MM.1S (cell line): ENCODE measurements around the gene MORN5.

Source experiments
- DNase-seq: peaks from one replicate; pipeline ENCODE4 v3.0.0-alpha.2; 2015
- H2AFZ ChIP-seq: fragments of 300-600 bp; sonication (generic); 2 replicates; pipeline ENCODE4 v1.6.0; 2016; ENCODE audit warnings: antibody characterized with exemption, low read length
- H3F3A ChIP-seq: fragments of 300-600 bp; sonication (generic); 2 replicates; pipeline ENCODE4 v1.6.1; 2016; ENCODE audit warnings: mild to moderate bottlenecking, antibody characterized with exemption, low read length, moderate library complexity, mixed read lengths; ENCODE audit not compliant: insufficient read depth
- H3K27ac ChIP-seq: fragments of 300-600 bp; sonication (generic); 2 replicates; pipeline ENCODE4 v1.5.1; 2016; ENCODE audit warnings: mild to moderate bottlenecking, low read length
- H3K27me3 ChIP-seq: fragments of 300-600 bp; sonication (generic); replicated peaks from 2 replicates; pipeline ENCODE4 v1.6.0; 2016; ENCODE audit warnings: low read length; ENCODE audit not compliant: insufficient read depth
- H3K36me3 ChIP-seq: fragments of 300-600 bp; sonication (generic); replicated peaks from 2 replicates; pipeline ENCODE4 v1.6.1; 2016; ENCODE audit warnings: mild to moderate bottlenecking, low read length, mixed read lengths; ENCODE audit not compliant: insufficient read depth
- H3K4me1 ChIP-seq: fragments of 300-600 bp; sonication (generic); 2 replicates; pipeline ENCODE4 v1.6.1; 2016; ENCODE audit warnings: low read length, mixed read lengths
- H3K4me2 ChIP-seq: fragments of 300-600 bp; sonication (generic); 2 replicates; pipeline ENCODE4 v1.6.0; 2016; ENCODE audit warnings: low read depth, low read length
- H3K4me3 ChIP-seq: fragments of 300-600 bp; sonication (generic); 2 replicates; pipeline ENCODE4 v1.5.1; 2016; ENCODE audit warnings: low read length, mixed read lengths
- H3K79me2 ChIP-seq: fragments of 300-600 bp; sonication (generic); 2 replicates; pipeline ENCODE4 v1.6.1; 2016; ENCODE audit warnings: mixed run types, low read length, mixed read lengths
- H3K9ac ChIP-seq: fragments of 300-600 bp; sonication (generic); 2 replicates; pipeline ENCODE4 v1.6.1; 2016; ENCODE audit warnings: low read length, mixed read lengths
- H3K9me2 ChIP-seq: fragments of 300-600 bp; sonication (generic); replicated peaks from 2 replicates; pipeline ENCODE4 v1.6.1; 2016; ENCODE audit warnings: mild to moderate bottlenecking, low read length, mixed read lengths; ENCODE audit not compliant: insufficient read depth
- H3K9me3 ChIP-seq: fragments of 300-600 bp; sonication (generic); replicated peaks from 2 replicates; pipeline ENCODE4 v1.6.1; 2016; ENCODE audit warnings: mild to moderate bottlenecking, low read length, mixed read lengths; ENCODE audit not compliant: insufficient read depth
- H4K20me1 ChIP-seq: fragments of 300-600 bp; sonication (generic); 2 replicates; pipeline ENCODE4 v1.6.1; 2016; ENCODE audit warnings: mild to moderate bottlenecking, low read length, moderate library complexity, mixed read lengths; ENCODE audit not compliant: insufficient read depth
- EZH2 ChIP-seq: fragments of 300-600 bp; sonication (generic); optimal IDR thresholded peaks from 2 replicates; pipeline ENCODE3; 2017; ENCODE audit warnings: low read depth, mild to moderate bottlenecking, antibody characterized with exemption, low read length, mixed read lengths
- EZH2phosphoT487 ChIP-seq: fragments of 300-600 bp; sonication (generic); IDR thresholded peaks from 2 replicates; pipeline ENCODE4 v1.6.1; 2018; ENCODE audit warnings: antibody characterized with exemption, low read length
- TF ChIP-seq, protein P1 (sequence below): fragments of 300-600 bp; sonication (generic); IDR thresholded peaks from 2 replicates; pipeline ENCODE4 v1.5.1; 2016; ENCODE audit warnings: antibody characterized with exemption, low read length, mixed read lengths

Gene MORN5

DNA sequence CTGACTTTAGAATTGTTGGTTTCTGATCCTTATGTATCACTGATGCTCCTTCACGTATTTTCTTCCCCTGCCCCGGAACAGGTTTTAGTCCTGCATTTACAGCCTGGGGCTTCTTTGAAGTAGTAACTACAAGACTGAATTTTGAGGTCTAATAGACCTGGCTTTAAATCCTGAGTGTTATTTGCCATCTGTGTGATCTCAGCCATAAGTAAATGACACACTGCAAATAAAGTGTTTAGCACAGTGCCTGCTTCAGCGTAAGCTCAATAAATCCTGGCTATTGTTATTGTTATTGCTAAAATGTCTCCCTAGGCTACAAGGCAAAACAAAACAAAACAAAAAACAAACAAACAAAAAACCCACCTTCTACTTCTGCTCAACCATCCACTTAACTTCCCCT lies 84.6 kb downstream of the MORN5 start:
- Histone ChIP-seq H3K4me2 (no peak overlapping the region), H4K20me1 (no peaks in the 10 kb centered on the region), H3K4me3 (no peak overlapping the region), H3K27ac (no peak overlapping the region), H3K27me3 (no peaks in the 10 kb centered on the region), H3K36me3 (peaks cover 7% of the 10 kb centered on the region; the same call in 1 of the 2 replicates), H2AFZ (no peak overlapping the region), H3F3A (no peaks in the 10 kb centered on the region), H3K9me3 (no peaks in the 10 kb centered on the region), H3K79me2 (no peaks in the 10 kb centered on the region), H3K4me1 (no peaks in the 10 kb centered on the region), H3K9me2 (no peaks in the 10 kb centered on the region), H3K9ac (no peak overlapping the region)
- TF ChIP-seq, protein P1, sequence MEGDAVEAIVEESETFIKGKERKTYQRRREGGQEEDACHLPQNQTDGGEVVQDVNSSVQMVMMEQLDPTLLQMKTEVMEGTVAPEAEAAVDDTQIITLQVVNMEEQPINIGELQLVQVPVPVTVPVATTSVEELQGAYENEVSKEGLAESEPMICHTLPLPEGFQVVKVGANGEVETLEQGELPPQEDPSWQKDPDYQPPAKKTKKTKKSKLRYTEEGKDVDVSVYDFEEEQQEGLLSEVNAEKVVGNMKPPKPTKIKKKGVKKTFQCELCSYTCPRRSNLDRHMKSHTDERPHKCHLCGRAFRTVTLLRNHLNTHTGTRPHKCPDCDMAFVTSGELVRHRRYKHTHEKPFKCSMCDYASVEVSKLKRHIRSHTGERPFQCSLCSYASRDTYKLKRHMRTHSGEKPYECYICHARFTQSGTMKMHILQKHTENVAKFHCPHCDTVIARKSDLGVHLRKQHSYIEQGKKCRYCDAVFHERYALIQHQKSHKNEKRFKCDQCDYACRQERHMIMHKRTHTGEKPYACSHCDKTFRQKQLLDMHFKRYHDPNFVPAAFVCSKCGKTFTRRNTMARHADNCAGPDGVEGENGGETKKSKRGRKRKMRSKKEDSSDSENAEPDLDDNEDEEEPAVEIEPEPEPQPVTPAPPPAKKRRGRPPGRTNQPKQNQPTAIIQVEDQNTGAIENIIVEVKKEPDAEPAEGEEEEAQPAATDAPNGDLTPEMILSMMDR, result no peak
- TF ChIP-seq EZH2 (no peak), EZH2phosphoT487 (no peak)
- no peak for DNase-seq

DNA sequence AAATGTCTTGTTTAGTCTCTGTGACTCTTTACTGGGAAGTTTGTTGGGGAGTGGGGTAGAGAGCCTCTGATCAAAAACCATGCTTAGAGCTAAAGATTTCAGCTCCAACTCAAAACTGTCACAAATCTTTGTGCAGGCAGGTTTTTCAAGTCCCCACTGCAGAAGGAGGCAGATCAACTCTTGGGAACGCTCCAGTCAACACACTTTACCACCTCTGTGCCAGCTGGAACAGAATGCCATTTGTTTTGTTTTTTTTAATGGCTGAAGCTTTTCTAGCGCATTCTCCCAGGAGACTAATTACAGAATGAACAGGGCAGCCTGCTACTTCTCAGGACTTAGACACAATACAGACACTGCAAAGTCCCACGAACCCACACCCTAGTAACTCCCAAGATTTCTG lies 87.0 kb downstream of the MORN5 start:
- Histone ChIP-seq H4K20me1 (no peaks in the 10 kb centered on the region), H3K36me3 (peaks cover 7% of the 10 kb centered on the region), H3F3A (no peaks in the 10 kb centered on the region)

DNA sequence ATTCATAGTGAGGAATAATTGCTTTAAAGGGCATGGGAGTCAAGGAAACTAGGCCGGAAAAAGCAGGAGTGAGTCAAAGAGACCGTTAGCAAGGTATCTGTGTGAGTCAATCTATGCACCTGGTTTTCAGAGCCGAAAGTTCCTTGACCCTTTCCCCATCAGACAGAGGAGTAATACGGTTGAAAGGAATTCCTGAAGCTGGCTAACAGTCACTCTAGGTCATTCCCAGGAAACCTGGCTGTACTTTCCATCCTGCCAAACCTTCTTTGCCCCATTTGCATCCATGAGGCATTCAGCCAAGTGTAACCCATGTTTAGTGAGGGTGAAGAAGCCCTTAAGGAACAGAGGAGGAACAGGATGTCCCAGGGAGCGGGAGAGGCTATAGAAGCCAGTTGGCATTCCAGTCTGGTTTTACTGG lies 88.7 kb downstream of the MORN5 start:
- no peak for DNase-seq
- Histone ChIP-seq H2AFZ (no peak overlapping the region), H3K9me2 (no peaks in the 10 kb centered on the region), H3K27ac (no peak overlapping the region), H3K27me3 (no peaks in the 10 kb centered on the region), H4K20me1 (no peaks in the 10 kb centered on the region), H3K4me1 (no peaks in the 10 kb centered on the region), H3K9me3 (no peaks in the 10 kb centered on the region), H3F3A (no peaks in the 10 kb centered on the region), H3K4me3 (no peak overlapping the region), H3K36me3 (peaks cover 7% of the 10 kb centered on the region), H3K79me2 (peaks cover 7% of the 10 kb centered on the region; the same call in 1 of the 2 replicates), H3K9ac (no peak overlapping the region), H3K4me2 (no peak overlapping the region)
- TF ChIP-seq EZH2phosphoT487 (no peak), EZH2 (no peak)
- TF ChIP-seq, protein P1, result no peak

More for the DNA sequence above, 87.0 kb downstream of the MORN5 start:
- H3K4me1 ChIP-seq, result no peaks in the 10 kb centered on the region
- no peak for DNase-seq
- no peak overlapping the region for H3K27ac ChIP-seq
- no peaks in the 10 kb centered on the region for H3K27me3 ChIP-seq
- TF ChIP-seq, protein P1, result no peak
- TF ChIP-seq EZH2, result no peak
- TF ChIP-seq EZH2phosphoT487, result no peak
- H3K4me3 ChIP-seq, result no peak overlapping the region
- H3K9ac ChIP-seq, result no peak overlapping the region
- H3K9me3 ChIP-seq, result no peaks in the 10 kb centered on the region
- no peak overlapping the region for H3K4me2 ChIP-seq
- H2AFZ ChIP-seq, result no peak overlapping the region
- H3K9me2 ChIP-seq, result no peaks in the 10 kb centered on the region
- H3K79me2 ChIP-seq, result no peaks in the 10 kb centered on the region
